Measurements from ENCODE around the gene CMC2. TPM values are rescaled to one million over a fixed set of nuclear protein-coding genes. Genes with fewer than 3 reads are reported as not detected.

CMC2 gene
- total and polyA plus RNA-seq, 9 donors, result 19.1 to 41.1 (median 25.9) TPM

- no peak for DNase-seq
- Histone ChIP-seq H3K4me1 (ENCODE audit: insufficient read depth) (peaks cover 4% of the 10 kb centered on the region), H3K27me3 (no peaks in the 10 kb centered on the region), H3K9me3 (no peaks in the 10 kb centered on the region), H3K36me3 (no peaks in the 10 kb centered on the region), H3K4me3 (no peak overlapping the region), H3K27ac (no peak overlapping the region)
- intact Hi-C loops (cut with DNase I), result no loop called here
- 69 to 72% (median 71%) methylated on average over 5 of the region's 5 CpGs for WGBS, 3 donors
- TF ChIP-seq CTCF (IDR thresholded peaks at IDR 0.05) (no peak), POLR2A (IDR thresholded peaks at IDR 0.05) (no peak), EP300 (IDR thresholded peaks at IDR 0.05) (no peak)
Measured at GRCh38 chr16:81040842-81041241, 34.2 kb upstream of the CMC2 start.

GRCh38 chr16:81040131-81040530 lies 33.4 kb upstream of the CMC2 start:
- Histone ChIP-seq H3K36me3 (no peaks in the 10 kb centered on the region), H3K27ac (no peak overlapping the region), H3K4me3 (no peak overlapping the region), H3K27me3 (no peaks in the 10 kb centered on the region), H3K4me1 (ENCODE audit: insufficient read depth) (peaks cover 7% of the 10 kb centered on the region), H3K9me3 (no peaks in the 10 kb centered on the region)
- intact Hi-C loops (cut with DNase I), result no loop called here
- no peak for TF ChIP-seq EP300 (IDR thresholded peaks at IDR 0.05)
- TF ChIP-seq POLR2A (IDR thresholded peaks at IDR 0.05), result no peak
- TF ChIP-seq CTCF (IDR thresholded peaks at IDR 0.05), result no peak
- DNase-seq, result no peak
- 94 to 96% (median 95%) methylated on average over 2 of the region's 2 CpGs for WGBS, 3 donors

GRCh38 chr16:81036751-81037350 lies 30.2 kb upstream of the CMC2 start:
- intact Hi-C loops (cut with DNase I), result loop anchor here in 1 of 4 donors (10.0 kb wide), 1 partner anchor 708 kb away; no protein-coding TSS in a partner anchor
- TF ChIP-seq CTCF (IDR thresholded peaks at IDR 0.05) (no peak), EP300 (IDR thresholded peaks at IDR 0.05) (no peak), POLR2A (IDR thresholded peaks at IDR 0.05) (no peak)

GRCh38 chr16:81035975-81036750 lies 29.5 kb upstream of the CMC2 start:
- H3K4me1 ChIP-seq (ENCODE audit: insufficient read depth), result peaks cover 7% of the 10 kb centered on the region
- no peak overlapping the region for H3K27ac ChIP-seq
- no peaks in the 10 kb centered on the region for H3K36me3 ChIP-seq
- TF ChIP-seq EP300 (IDR thresholded peaks at IDR 0.05), result no peak
- no peak for TF ChIP-seq CTCF (IDR thresholded peaks at IDR 0.05)
- TF ChIP-seq POLR2A (IDR thresholded peaks at IDR 0.05), result no peak
- intact Hi-C loops (cut with DNase I), result loop anchor here in 1 of 4 donors (10.0 kb wide), 1 partner anchor 709 kb away; no protein-coding TSS in a partner anchor
- H3K9me3 ChIP-seq, result no peaks in the 10 kb centered on the region
- DNase-seq, result peak in 3 of 5 donors; percentile 25 to 44 (median 42)
- H3K27me3 ChIP-seq, result no peaks in the 10 kb centered on the region
- 0 to 1% (median 0%) methylated on average over 45 to 80 of the region's 80 CpGs for WGBS, 3 donors
- peak overlapping the region; percentile 76 for H3K4me3 ChIP-seq

More at GRCh38 chr16:81036751-81037350, 30.2 kb upstream of the CMC2 start:
- no peaks in the 10 kb centered on the region for H3K36me3 ChIP-seq
- WGBS, 3 donors, result 30 to 32% (median 32%) methylated on average over 10 of the region's 10 CpGs
- no peak overlapping the region for H3K27ac ChIP-seq
- H3K27me3 ChIP-seq, result no peaks in the 10 kb centered on the region
- H3K9me3 ChIP-seq, result no peaks in the 10 kb centered on the region
- H3K4me3 ChIP-seq, result peak overlapping the region; percentile 76
- peaks cover 7% of the 10 kb centered on the region for H3K4me1 ChIP-seq (ENCODE audit: insufficient read depth)
- DNase-seq, result no peak

All from ovary (tissue), 9 donors.